Osteocyte (in vitro differentiated cells): ENCODE data around the gene CAVIN2. TPM values are rescaled to one million over a fixed set of nuclear protein-coding genes. Genes with fewer than 3 reads are reported as not detected.

Source experiments
- DNase-seq: peaks from one replicate; pipeline ENCODE4 v3.0.0; 2021; ENCODE audit warnings: mixed read lengths; ENCODE audit not compliant: unreplicated experiment; ENCODE audit errors: extremely low spot score
- H3K27ac Mint-ChIP-seq: one replicate; pipeline ENCODE4 v1.8.0; 2021; ENCODE audit warnings: mild to moderate bottlenecking, mixed read lengths; ENCODE audit not compliant: unreplicated experiment
- H3K27me3 Mint-ChIP-seq: one replicate; pipeline ENCODE4 v1.8.0; 2021; ENCODE audit warnings: mixed read lengths; ENCODE audit not compliant: unreplicated experiment
- H3K36me3 Mint-ChIP-seq: one replicate; pipeline ENCODE4 v1.8.0; 2021; ENCODE audit warnings: mixed read lengths; ENCODE audit not compliant: unreplicated experiment
- H3K4me1 Mint-ChIP-seq: one replicate; pipeline ENCODE4 v1.8.0; 2021; ENCODE audit warnings: mixed read lengths; ENCODE audit not compliant: unreplicated experiment
- H3K4me3 Mint-ChIP-seq: one replicate; pipeline ENCODE4 v1.8.0; 2021; ENCODE audit warnings: mild to moderate bottlenecking, moderate library complexity, mixed read lengths; ENCODE audit not compliant: unreplicated experiment
- H3K9me3 Mint-ChIP-seq: one replicate; pipeline ENCODE4 v1.8.0; 2021; ENCODE audit warnings: mixed read lengths; ENCODE audit not compliant: unreplicated experiment
- total RNA-seq: library from RNA; stranded (reverse); gene quantifications from 2 replicates; pipeline ENCODE4 v1.2.1, GENCODE V29; 2021
- TF ChIP-seq, protein P1 (sequence below): fragments of 200-600 bp; sonication (generic); IDR thresholded peaks from 2 replicates; pipeline ENCODE4 v1.5.0; 2021; ENCODE audit warnings: antibody characterized with exemption, mild to moderate bottlenecking, moderate library complexity

The CAVIN2 gene
- total RNA-seq, 1 donor from 2014 or later: 5.3 TPM

DNA sequence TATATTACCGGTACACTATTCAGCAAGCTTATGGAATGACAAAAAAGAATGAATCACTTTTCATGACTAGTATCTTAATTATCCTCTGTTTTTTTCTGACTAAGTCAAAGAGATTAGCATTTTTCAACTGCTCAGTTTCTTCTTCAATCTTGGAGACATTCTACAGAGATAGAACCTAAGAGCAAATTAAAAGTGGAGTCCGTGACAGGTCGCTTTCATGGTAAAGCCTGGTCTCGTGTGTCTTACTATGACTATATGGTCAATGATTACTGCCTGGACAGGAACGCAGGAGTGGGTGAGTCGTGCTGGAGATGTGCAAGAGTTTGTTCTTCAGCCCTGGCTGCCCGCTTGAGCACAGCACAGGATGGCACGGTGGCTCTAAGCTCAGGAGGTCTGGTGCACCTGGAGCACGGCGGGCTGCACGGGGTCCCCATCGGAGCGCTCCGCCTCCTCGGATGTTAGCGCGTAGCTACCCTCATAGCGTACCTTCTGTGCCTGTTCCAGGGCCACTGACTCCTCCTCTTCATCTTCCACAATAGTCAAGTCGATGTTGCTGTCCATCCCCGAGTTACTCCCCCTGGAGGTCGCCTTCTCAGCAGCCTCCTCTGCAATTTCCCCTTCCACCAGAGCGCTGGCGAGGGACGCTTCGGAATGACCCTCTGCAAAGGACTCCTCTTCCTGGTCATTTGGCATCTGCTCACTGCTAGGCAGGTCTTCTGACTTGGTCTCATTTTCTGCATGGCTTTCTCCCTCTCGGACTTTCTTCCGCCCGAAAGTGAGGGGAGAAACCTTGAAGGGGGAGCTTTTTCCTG lies 11.1 kb downstream of the CAVIN2 start:
- H3K4me3 Mint-ChIP-seq: no peak overlapping the region
- H3K9me3 Mint-ChIP-seq: no peaks in the 10 kb centered on the region
- H3K36me3 Mint-ChIP-seq: peaks cover 11% of the 10 kb centered on the region
- TF ChIP-seq, protein P1, sequence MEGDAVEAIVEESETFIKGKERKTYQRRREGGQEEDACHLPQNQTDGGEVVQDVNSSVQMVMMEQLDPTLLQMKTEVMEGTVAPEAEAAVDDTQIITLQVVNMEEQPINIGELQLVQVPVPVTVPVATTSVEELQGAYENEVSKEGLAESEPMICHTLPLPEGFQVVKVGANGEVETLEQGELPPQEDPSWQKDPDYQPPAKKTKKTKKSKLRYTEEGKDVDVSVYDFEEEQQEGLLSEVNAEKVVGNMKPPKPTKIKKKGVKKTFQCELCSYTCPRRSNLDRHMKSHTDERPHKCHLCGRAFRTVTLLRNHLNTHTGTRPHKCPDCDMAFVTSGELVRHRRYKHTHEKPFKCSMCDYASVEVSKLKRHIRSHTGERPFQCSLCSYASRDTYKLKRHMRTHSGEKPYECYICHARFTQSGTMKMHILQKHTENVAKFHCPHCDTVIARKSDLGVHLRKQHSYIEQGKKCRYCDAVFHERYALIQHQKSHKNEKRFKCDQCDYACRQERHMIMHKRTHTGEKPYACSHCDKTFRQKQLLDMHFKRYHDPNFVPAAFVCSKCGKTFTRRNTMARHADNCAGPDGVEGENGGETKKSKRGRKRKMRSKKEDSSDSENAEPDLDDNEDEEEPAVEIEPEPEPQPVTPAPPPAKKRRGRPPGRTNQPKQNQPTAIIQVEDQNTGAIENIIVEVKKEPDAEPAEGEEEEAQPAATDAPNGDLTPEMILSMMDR: no peak
- DNase-seq: no peak
- H3K27ac Mint-ChIP-seq: no peak overlapping the region
- no peaks in the 10 kb centered on the region for H3K27me3 Mint-ChIP-seq
- H3K4me1 Mint-ChIP-seq: peaks cover 25% of the 10 kb centered on the region

DNA sequence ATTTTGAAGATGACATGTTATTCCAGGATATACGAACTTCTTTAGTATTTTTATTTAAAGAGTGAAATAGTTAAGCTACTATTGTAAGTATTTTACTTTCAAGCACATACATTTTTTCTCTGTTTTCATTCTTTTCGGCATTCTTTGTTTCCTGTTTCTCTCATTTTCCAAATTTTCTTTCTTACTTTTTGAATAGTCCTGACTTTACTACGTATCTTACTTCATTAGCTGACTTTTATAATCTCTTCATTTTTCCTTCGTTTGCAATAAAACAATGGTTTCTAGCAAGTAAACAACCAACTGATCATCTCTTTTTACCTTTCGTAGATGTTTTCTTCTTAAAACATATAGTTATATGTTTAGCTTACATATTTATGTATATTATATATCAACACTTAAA lies 11.8 kb downstream of the CAVIN2 start:
- peaks cover 25% of the 10 kb centered on the region for H3K4me1 Mint-ChIP-seq
- peaks cover 11% of the 10 kb centered on the region for H3K36me3 Mint-ChIP-seq
- TF ChIP-seq, protein P1: no peak
- no peak overlapping the region for H3K27ac Mint-ChIP-seq
- no peaks in the 10 kb centered on the region for H3K27me3 Mint-ChIP-seq
- no peaks in the 10 kb centered on the region for H3K9me3 Mint-ChIP-seq
- no peak for DNase-seq
- no peak overlapping the region for H3K4me3 Mint-ChIP-seq

DNA sequence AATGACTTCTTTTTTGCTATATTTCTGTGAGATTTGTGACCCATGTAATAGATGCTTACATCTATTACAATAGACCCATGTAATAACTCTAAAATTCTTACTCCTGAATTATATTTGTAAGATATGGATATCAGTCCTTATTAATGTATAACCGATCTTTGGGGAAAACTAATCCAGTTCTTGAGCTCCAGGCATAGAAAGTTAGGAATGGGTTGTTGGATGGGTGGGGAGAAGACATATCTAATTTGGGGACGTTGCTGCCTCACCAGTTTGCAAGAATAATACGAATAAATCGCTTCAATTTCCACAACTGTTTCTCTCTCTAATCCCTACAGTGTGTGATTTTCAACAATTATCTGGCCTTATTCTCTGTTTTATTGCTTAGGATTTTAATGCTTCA lies 13.5 kb downstream of the CAVIN2 start:
- H3K36me3 Mint-ChIP-seq: peaks cover 11% of the 10 kb centered on the region
- no peaks in the 10 kb centered on the region for H3K9me3 Mint-ChIP-seq
- H3K27ac Mint-ChIP-seq: no peak overlapping the region
- no peak for DNase-seq
- TF ChIP-seq, protein P1: no peak
- peaks cover 23% of the 10 kb centered on the region for H3K4me1 Mint-ChIP-seq
- H3K27me3 Mint-ChIP-seq: no peaks in the 10 kb centered on the region
- H3K4me3 Mint-ChIP-seq: no peak overlapping the region

DNA sequence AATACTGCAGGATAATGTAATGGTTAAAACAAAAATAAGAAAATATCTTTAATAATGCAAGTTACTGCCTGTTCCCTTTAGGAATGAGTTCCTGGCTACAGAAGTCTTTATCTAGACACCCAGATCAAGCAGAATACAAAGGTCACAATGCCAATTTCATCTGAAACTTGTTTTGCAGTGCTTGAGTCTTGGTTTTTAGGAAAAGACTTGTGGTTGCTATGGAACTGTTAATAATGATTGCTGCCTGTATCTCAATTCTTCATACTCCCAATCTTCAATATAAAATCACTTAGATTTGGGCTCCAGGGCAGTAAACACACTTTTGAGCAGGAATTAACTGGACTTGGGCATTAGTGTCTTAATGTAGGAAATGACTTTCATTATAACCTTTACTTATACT lies 14.2 kb downstream of the CAVIN2 start:
- Mint-ChIP-seq H3K4me3 (no peak overlapping the region), H3K4me1 (peaks cover 17% of the 10 kb centered on the region), H3K27ac (no peak overlapping the region), H3K36me3 (peaks cover 9% of the 10 kb centered on the region), H3K27me3 (no peaks in the 10 kb centered on the region), H3K9me3 (no peaks in the 10 kb centered on the region)
- TF ChIP-seq, protein P1: no peak
- DNase-seq: no peak

DNA sequence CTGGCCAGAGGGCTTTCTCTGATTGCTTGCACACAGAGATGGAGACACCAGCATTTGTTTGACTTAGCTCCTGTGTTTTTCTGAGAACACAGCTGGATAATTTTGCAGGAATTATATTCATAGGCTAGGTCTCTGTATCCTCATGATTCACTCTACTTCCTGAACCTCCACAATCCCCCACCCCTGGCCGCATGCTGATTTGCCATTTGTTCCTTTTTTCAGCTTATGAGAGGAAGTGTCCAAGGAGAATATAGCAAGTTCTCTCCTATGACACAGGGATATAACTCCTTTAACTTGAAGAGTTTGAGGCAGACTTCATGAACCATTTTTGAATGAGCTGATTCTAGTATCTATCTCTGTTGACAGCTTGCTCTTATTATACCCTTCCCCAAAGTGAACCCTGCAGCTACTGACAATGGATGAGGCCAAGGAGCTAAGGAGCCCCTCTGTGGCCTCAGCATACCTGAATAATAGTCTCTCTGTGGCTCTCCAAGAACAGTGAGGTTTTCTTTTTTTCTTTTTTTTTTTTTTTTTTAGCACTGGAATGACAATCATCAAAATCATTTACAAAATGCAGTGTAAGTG lies 15.4 kb downstream of the CAVIN2 start:
- Mint-ChIP-seq H3K27ac (no peak overlapping the region), H3K4me3 (no peak overlapping the region), H3K27me3 (no peaks in the 10 kb centered on the region), H3K9me3 (no peaks in the 10 kb centered on the region), H3K36me3 (peaks cover 7% of the 10 kb centered on the region), H3K4me1 (peaks cover 12% of the 10 kb centered on the region)
- TF ChIP-seq, protein P1: no peak
- no peak for DNase-seq
